TTC549 (cell line): ENCODE results near the gene MGST3.
"Not testable (repeated sequence)": the region's sequence is repeated elsewhere in the genome, so short reads cannot be mapped to it uniquely, and the experiment has no call there.

ENCODE experiments used
- FAIRE-seq: peaks from 2 replicates; lab custom pipeline; 2012; peaks lifted over from hg19 to GRCh38; lab: Jason Lieb, UNC

The MGST3 gene

DNA sequence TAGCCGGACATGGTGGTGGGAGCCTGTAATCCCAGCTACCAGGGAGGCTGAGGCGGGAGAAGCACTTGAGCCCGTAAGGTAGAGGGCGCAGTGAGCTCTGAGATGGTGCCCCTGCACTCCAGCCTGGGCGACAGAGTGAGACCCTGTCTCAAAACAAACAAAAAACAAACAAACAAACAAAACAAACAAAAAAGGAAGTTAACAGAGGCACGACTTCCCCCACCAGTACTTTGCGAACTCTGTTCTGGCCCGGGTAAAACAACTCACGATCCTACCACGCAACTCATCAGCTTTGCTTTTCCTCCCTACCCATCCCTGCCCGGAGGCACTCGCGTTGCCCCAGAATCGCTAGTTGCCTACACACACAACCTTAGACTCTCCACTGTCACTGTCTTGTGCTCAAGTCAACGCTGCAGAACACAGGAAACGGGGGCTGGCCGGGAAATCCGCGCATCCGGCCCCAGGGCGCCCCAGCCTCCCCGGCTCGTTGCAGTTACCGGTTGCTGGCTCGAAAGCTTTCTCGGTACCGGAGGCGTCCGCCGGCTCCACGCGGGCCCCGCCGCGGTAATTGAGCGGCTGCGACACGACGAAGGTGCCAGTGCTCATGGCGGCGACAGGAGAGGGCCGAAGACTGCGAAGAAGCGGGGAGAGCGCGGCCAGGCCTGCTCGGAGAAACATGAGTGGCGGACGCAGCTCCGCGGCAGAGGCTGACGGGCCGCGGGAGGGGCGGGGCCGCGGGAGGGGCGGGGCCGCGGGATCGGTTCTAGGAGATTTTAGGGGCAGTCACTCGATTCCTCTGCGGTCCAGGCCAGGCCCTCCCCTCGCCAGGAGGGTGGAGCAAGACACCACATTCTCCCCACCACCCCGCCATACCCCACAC lies 67.1 kb downstream of the MGST3 start, which contains the start of gene ALDH9A1:
ALDH9A1 (minus strand) TSS at position 682 of the 880 bp plus-strand sequence; CDS start at position 678, 4 bp downstream.
- FAIRE-seq: peak; percentile 51

DNA sequence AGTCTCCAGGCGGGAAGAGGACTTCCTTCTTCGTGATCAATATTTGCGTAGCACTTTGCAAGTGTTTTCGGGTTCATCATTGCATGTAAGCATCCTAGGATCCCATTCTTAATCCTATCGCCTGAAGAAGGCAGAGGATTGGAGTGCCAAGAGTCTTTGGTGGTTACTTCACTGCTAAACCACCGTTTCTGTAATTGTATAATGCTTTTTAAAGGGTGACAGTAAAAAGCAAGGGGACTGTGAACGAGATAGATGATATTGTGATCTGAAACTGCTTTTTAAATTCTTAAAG lies 67.7 kb downstream of the MGST3 start:
- no peak for FAIRE-seq

- no peak for FAIRE-seq
Measured at GRCh38 chr1:165699577-165699976, 68.5 kb downstream of the MGST3 start.

- not testable (repeated sequence) for FAIRE-seq
Measured at GRCh38 chr1:165701922-165702321, 70.9 kb downstream of the MGST3 start.

DNA sequence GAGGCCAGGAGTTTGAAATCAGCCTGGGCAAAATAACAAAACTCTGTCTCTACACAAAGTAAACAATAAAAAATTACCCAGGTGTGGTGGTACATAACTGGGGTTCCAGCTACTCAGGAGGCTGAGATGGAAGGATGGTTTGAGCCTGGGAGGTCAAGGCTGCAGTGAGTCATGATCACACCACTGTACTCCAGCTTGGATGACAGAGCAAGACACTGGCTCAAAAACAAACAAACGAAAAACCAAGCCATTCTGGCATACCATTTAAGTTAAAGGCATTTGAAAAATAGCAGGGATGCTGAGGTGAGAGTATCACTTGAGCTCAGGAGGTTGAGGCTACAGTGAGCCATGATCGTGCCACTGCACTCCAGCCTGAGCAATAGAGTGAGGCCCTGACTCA lies 72.6 kb downstream of the MGST3 start:
- no peak for FAIRE-seq
